Psoas muscle (tissue), 8 donors: ENCODE results near the gene OTX1. TPM values are rescaled to one million over a fixed set of nuclear protein-coding genes. Genes with fewer than 3 reads are reported as not detected.
"Not testable (repeated sequence)": the region's sequence is repeated elsewhere in the genome, so short reads cannot be mapped to it uniquely, and the experiment has no call there.

Source experiments
- ATAC-seq, 4 donors: fragments of 200-7000 bp; cut with Tn5 transposase; one replicate each; pipeline ENCODE4 v1.9.1; 2020; ENCODE audit warnings: moderate library complexity in 3 of 4, mild to moderate bottlenecking in 2 of 4
- DNase-seq, 2 donors: peaks; one replicate each; pipeline ENCODE4 v3.0.0-alpha.2; 2020
- H3K27ac ChIP-seq: fragments of 200-600 bp; one replicate; pipeline ENCODE4 v1.8.0; 2022
- H3K27me3 ChIP-seq, 3 donors: fragments of 200-600 bp in 1 of 3; one replicate each; pipeline versions ENCODE4 v1.6.1 to v1.8.0; 2013 to 2022; ENCODE audit warnings: low read length in 2 of 3, mild to moderate bottlenecking in 2 of 3, moderate library complexity in 1 of 3; ENCODE audit not compliant: insufficient read depth in 3 of 3
- H3K36me3 ChIP-seq, 2 donors: fragments of 200-600 bp in 1 of 2; one replicate each; pipeline versions ENCODE4 v1.6.1 to v1.8.0; 2013 to 2022; ENCODE audit warnings: low read depth in 1 of 2, mild to moderate bottlenecking in 1 of 2, moderate library complexity in 1 of 2; ENCODE audit not compliant: insufficient read depth in 1 of 2
- H3K4me1 ChIP-seq: fragments of 200-600 bp; one replicate; pipeline ENCODE4 v1.8.0; 2022
- H3K4me3 ChIP-seq: fragments of 200-600 bp; one replicate; pipeline ENCODE4 v1.8.0; 2022; ENCODE audit warnings: mild to moderate bottlenecking
- H3K9me3 ChIP-seq: fragments of 200-600 bp; one replicate; pipeline ENCODE4 v1.8.0; 2022
- CTCF ChIP-seq: fragments of 200-600 bp; IDR thresholded peaks from one replicate; pipeline ENCODE4 v1.8.0; 2022; ENCODE audit warnings: antibody characterized with exemption
- WGBS, 3 donors: extraction: QIAGEN DNeasy Blood & Tissue Kit; methylation state at CpG; one replicate each; pipeline versions ENCODE4 v1.1.6 to v1.1.7; 2013; 5-methylcytosine and 5-hydroxymethylcytosine counted together
- intact Hi-C, 2 donors: fragments of 100-400 bp; cut with DNase I; formaldehyde crosslinking; loops; one replicate each; pipeline versions ENCODE4 v1.11.0 to v1.14.2; 2022
- polyA plus RNA-seq, 3 donors: library from polyadenylated mRNA; stranded (reverse); fragments of 200-250 nt; gene quantifications; one replicate each; pipeline ENCODE4 v1.2.3, GENCODE V29; 2013
- total RNA-seq, 4 donors: library from RNA; stranded (reverse); fragmentation: NEBNext Ultra II Directional in 2 of 4; extraction: Animal tissue kit (Norgen Biotek cat#: 25700) in 2 of 4; gene quantifications; one replicate each; pipeline versions ENCODE4 v1.2.1 to v1.2.4, GENCODE V29; 2021 to 2023
- donor health status: healthy with polysubstance abuse.
- donor health status: DM: no; HTN: no; CAD: no; lungs with moderate emphysema.
- donor health status: Bipolar disorder and iron deficiency.
- donor health status: healthy.
- donor health status: DM: yes; HTN: yes; CAD: no.
- donor health status: DM: no; HTN: no; CAD: no.
- donor health status: DM: no; HTN: no; CAD: no.
- donor health status: DM: yes; HTN: yes; CAD: no.

The OTX1 gene
- total and polyA plus RNA-seq, 7 donors, result not detected

- intact Hi-C loops, result no loop called here
- no peaks in the 10 kb centered on the region for H3K9me3 ChIP-seq
- 79 to 86% (median 82%) methylated on average over 2 of the region's 2 CpGs for WGBS, 3 donors
- no peak overlapping the region for H3K4me3 ChIP-seq
- no peak for TF ChIP-seq CTCF
- DNase-seq (no peak), ATAC-seq (no peak)
- H3K4me1 ChIP-seq, result no peaks in the 10 kb centered on the region
- H3K27me3 ChIP-seq, result peaks cover 0 to 43% (median 12%) of the 10 kb centered on the region in 3 donors
- no peaks in the 10 kb centered on the region for H3K36me3 ChIP-seq
- H3K27ac ChIP-seq, result no peak overlapping the region
Observed at GRCh38 chr2:63071664-63072063, 21.0 kb downstream of the OTX1 start.

GRCh38 chr2:63073994-63074393, 23.4 kb downstream of the OTX1 start:
- no peak for TF ChIP-seq CTCF
- Histone ChIP-seq H3K9me3 (no peaks in the 10 kb centered on the region), H3K36me3 (no peaks in the 10 kb centered on the region), H3K4me1 (no peaks in the 10 kb centered on the region), H3K27ac (no peak overlapping the region), H3K27me3 (peaks cover 0 to 27% (median 3%) of the 10 kb centered on the region in 3 donors), H3K4me3 (no peak overlapping the region)
- DNase-seq, result no peak
- no peak for ATAC-seq
- WGBS, 3 donors, result 77 to 84% (median 79%) methylated on average over 3 of the region's 3 CpGs
- intact Hi-C loops, result no loop called here

- 82 to 94% (median 90%) methylated on average over 4 of the region's 4 CpGs for WGBS, 3 donors
- intact Hi-C loops, ATAC-seq, H3K27ac ChIP-seq, H3K36me3 ChIP-seq, H3K4me1 ChIP-seq, H3K4me3 ChIP-seq, H3K9me3 ChIP-seq, DNase-seq: not testable (repeated sequence)
- H3K27me3 ChIP-seq, result peaks cover 0 to 23% (median 3%) of the 10 kb centered on the region in 3 donors
Observed at GRCh38 chr2:63074399-63074798, 23.8 kb downstream of the OTX1 start.

- Histone ChIP-seq H3K9me3 (no peaks in the 10 kb centered on the region), H3K27ac (no peak overlapping the region), H3K36me3 (no peaks in the 10 kb centered on the region), H3K4me1 (no peaks in the 10 kb centered on the region), H3K27me3 (peaks cover 0 to 3% (median 2%) of the 10 kb centered on the region in 3 donors), H3K4me3 (no peak overlapping the region)
- ATAC-seq (no peak), DNase-seq (no peak)
- 70 to 76% (median 73%) methylated on average over 4 of the region's 4 CpGs for WGBS, 3 donors
- no peak for TF ChIP-seq CTCF
- intact Hi-C loops, result no loop called here
Observed at GRCh38 chr2:63078852-63079606, 28.4 kb downstream of the OTX1 start.

GRCh38 chr2:63081404-63081803, 30.8 kb downstream of the OTX1 start:
- DNase-seq, result no peak
- Histone ChIP-seq H3K4me3 (no peak overlapping the region), H3K4me1 (no peaks in the 10 kb centered on the region), H3K9me3 (no peaks in the 10 kb centered on the region), H3K27ac (no peak overlapping the region), H3K36me3 (no peaks in the 10 kb centered on the region), H3K27me3 (peaks cover 0 to 3% (median 2%) of the 10 kb centered on the region in 3 donors)
- ATAC-seq, result no peak
- intact Hi-C loops, result no loop called here
- WGBS, 3 donors, result 67 to 75% (median 68%) methylated on average over 4 of the region's 4 CpGs
- TF ChIP-seq CTCF, result no peak
